T1000 (cell line): ENCODE data around the gene RERE.
"Not testable (repeated sequence)": the region's sequence is repeated elsewhere in the genome, so short reads cannot be mapped to it uniquely, and the experiment has no call there.

Source experiments
- DNase-seq: peaks from one replicate; lab custom pipeline; 2025; ENCODE audit warnings: mixed read lengths; lab: John Stamatoyannopoulos, UW

RERE gene

GRCh38 chr1:8510041-8510823 lies 307.2 kb downstream of the RERE start:
- DNase-seq, result no peak

DNA sequence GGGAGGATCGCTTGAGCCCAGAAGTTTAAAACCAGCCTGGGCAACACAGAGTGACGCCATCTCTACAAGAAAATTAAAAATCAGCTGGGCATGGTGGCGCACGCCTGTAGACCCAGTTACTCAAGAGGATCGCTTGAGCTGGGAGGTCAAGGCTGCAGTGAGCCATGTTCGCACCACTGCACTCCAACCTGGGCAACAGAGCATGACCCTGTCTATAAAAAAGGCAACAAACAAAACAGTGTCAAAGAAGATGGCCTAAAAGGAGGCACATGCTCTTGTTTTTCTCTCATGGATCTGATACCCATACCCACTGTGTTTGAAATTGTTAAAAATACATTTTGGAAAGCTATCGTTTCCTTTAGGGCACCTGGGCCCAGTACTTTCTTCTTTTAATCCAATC lies 307.9 kb downstream of the RERE start:
- DNase-seq, result no peak

- no peak for DNase-seq
These were observed 310.3 kb downstream of the RERE start for GRCh38 chr1:8506995-8507615.

GRCh38 chr1:8506456-8506855 lies 311.0 kb downstream of the RERE start:
- no peak for DNase-seq

GRCh38 chr1:8503842-8504241 lies 313.6 kb downstream of the RERE start:
- no peak for DNase-seq

- DNase-seq, result not testable (repeated sequence)
These were observed 314.5 kb downstream of the RERE start for GRCh38 chr1:8502949-8503348.

DNA sequence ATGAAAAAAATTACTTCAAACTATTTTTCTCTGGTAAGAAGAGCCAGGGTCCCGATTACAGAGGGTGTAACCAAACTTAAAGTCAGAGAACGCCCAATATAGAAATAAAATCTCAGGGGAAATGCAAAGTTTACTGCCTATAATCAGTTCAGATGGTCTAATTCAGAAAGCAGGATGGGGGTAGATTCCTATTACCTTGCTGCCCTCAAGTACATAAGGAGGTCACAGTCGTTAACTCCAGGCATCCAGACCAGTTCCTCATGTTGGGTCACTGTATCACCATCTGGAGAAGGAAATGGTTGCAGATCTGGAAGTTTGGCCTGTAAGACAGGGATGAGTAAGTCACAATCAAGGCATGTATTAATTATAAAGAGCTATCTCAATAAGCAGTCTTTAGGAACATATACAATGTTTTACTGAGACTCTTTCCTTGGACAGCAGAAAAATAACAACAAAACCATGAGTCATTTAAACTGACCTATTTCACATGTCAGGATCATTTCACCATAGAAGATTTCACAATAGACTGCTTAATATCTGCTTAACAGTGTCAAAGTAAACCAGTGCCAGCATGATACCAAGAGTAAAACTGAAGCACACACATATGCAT lies 320.1 kb downstream of the RERE start:
- no peak for DNase-seq

GRCh38 chr1:8496473-8496872 lies 321.0 kb downstream of the RERE start:
- DNase-seq, result no peak

DNA sequence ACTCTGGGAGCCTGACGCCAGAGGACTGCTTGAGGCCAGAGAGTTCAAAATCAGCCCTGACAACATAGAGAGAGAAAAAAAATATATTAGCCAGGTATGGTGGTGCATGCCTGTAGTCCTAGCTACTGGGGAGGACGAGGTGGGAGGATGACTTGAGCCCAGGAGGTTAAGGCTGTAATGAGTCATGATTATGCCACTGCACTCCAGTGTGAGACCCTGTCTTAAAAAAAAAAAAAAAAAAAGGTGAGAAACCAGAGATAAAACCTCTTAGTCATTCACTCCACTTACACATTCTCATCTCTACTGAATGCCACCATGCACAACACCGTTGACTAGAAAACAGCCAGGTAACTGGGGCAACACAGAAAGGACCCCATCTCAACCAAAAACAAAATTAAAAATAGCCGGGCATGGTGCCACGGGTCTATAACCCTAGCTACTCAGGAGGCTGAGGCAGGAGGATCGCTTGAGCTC lies 321.5 kb downstream of the RERE start:
- no peak for DNase-seq

DNA sequence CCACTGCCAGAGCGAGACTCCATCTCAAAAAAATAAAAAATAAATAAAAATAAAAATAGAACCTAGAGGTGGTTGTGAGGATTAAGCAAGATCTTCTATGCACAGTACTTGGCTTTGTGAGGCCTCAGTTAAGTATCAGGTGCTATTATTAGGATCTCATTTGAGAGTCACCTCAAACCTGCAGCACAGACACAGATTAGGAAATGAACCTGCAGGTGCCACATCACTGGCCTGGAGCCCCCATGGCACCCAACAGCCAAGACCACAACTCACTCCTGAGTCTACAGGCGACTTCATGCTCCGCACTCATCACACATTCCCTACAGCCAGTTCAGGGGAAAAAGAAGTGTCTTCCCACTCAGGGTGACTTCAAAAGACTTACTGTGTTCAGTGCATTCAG lies 322.8 kb downstream of the RERE start:
- no peak for DNase-seq

DNA sequence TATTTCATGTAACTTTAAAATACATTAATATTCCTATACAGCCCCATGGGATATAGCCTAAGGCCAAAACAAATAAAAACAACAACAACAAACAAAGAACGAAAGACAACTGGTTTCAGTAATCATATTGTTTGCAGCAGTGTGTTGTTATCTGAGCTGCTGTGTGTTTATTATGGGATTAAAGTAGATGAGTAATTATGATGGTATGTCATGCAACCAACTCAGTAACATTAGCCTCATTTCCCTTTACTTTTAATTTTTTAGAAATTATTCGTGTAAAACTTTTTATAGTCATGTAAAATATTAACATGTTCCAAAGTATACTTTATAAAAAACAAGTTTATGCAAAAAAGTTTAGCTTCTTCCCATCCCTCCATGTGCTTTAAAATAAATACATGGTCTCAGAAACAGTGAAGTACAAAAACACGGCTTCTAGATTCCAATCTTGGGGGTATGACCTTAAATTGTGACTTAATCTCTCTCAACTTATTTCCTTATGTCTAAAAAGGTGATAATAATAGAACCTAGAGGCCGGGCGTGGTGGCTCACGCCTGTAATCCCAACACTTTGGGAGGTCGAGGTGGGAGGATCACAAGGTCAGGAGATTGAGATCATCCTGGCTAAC lies 323.4 kb downstream of the RERE start:
- no peak for DNase-seq

DNA sequence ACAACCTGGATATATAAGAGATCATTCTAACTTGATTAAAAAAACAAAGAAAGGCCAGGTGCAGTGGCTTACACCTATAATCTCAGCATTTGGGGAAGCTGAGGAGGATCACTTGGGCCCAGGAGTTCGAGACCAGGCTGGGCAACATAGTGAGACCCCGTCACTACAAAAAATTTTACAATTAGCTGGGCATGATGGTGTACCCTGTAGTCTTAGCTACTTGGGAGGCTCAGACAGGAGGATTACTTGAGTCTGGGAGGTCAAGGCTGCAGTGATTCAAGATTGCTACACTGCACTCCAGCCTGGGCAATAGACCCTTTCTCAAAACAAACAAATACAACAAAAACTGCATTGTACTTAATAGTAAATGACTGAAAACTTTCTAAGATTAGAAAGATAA lies 330.2 kb downstream of the RERE start:
- no peak for DNase-seq

DNA sequence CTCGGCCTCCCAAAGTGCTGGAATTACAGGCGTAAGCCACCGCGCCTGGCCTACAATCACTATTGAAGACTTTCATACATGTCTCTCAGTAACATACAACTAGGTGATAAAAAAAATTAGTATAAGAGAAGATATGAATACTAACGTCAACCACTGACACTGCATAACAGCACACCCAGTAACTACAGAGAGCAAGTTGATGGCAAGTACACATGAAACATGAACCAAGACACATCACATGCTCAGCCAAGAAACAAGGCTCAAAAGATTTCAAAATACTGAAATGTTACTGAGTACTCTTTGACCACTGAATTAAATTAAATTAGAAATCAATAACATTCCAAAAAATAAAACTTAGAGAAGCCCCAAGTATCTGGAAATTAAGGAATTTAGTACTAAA lies 331.4 kb downstream of the RERE start:
- no peak for DNase-seq

GRCh38 chr1:8483586-8483985 lies 333.9 kb downstream of the RERE start:
- DNase-seq, result no peak

DNA sequence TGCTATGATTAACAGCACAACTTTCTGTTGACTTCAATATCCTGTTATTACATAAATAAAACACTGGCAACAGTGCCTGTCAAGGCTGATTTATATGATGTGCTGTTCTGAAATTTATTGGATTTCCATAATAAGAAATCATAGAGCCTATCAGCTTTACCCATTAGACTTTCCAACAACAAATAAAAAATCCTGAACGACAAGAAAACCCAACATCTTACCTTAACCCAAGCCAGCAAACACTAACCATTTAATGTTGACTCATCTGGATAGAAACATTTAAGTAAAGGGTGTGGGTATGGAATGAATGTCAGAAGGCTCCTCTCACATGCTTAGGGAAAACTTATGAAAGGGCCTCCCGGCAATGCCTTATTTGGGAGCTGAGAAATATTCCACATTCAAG lies 334.5 kb downstream of the RERE start:
- DNase-seq, result no peak

GRCh38 chr1:8481650-8482380 lies 335.6 kb downstream of the RERE start:
- no peak for DNase-seq

- DNase-seq, result no peak
These were observed 338.9 kb downstream of the RERE start for GRCh38 chr1:8478566-8478965.

DNA sequence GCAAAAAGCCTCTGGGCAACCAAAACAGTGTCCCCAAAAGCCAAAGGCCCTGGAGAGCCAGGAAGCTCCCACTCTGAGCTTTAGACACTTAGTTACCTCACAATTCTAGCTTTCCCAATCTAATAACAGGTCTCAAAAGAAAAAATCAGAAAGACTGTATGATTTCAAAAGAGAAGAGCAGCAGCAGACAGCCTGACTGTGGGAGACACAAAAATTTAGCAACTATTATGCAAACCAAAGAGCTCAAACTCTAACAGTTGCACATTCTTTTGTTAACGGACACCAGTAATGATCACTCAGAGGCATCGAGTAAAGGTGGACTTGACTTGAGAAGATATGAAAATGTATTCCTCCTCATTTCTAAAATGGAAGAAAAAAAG lies 339.5 kb downstream of the RERE start:
- no peak for DNase-seq

DNA sequence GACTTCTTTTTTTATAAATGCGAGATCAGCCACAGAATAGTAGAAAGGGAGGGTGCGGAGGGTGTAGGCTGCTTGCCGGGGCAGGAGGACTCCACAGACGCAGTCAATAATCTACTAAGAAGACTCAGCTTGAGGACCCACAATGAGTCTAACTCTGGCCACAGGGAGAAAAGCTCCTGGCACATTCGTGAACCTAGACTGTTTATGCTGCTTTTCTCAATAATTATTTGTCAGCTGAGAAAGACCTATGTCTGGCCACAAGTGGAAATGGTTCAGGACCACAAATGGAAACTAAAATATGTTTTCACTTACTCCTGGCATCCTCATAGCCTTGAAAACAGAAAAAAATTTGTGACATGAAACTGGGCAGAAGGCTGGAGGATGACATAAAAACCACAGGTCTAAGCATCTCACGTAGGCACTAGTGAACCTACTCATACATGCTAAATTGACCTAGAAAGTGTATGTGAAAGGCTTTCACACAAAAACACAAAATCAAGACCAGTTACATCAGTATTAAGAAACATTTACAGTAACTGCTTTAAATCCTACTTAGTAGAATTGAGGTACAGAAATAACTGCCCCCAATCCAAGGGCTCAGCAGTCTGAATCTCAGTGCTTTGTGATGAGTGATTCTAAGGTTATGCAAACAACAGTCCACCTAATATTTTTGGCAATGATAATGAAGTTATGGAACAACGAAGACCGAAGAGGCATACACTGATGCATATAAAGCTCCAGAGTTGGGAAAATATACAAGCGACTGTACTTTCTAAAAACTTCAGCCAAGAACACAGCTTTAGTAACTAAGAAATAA lies 340.1 kb downstream of the RERE start:
- DNase-seq, result no peak

DNA sequence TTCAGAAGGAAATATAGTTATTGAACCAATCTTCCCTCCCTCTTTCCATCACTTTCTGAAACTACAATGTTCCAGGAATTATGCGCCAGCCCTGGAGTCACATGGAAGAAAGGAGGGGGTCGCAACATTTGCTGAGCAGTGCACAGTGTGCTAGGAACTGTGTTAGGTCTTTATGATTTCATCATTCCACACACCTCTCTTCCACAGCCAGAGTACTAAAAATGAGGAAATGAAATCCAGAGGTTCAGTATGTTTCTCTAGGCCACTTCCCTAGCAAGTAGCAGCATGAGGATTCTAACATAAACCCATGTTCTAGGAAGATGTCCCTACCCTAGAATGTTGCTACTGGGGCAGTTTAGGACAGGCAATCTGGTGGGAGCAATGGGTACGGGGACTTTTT lies 341.4 kb downstream of the RERE start:
- DNase-seq, result no peak

GRCh38 chr1:8474369-8474768 lies 343.1 kb downstream of the RERE start:
- DNase-seq, result no peak
